Measurements from ENCODE around the gene TTLL10. TPM values are rescaled to one million over a fixed set of nuclear protein-coding genes. Genes with fewer than 3 reads are reported as not detected.
"Not testable (repeated sequence)": the region's sequence is repeated elsewhere in the genome, so short reads cannot be mapped to it uniquely, and the experiment has no call there.

The TTLL10 gene
- total RNA-seq, 1 experiment from 2014 or later, result not detected

DNA sequence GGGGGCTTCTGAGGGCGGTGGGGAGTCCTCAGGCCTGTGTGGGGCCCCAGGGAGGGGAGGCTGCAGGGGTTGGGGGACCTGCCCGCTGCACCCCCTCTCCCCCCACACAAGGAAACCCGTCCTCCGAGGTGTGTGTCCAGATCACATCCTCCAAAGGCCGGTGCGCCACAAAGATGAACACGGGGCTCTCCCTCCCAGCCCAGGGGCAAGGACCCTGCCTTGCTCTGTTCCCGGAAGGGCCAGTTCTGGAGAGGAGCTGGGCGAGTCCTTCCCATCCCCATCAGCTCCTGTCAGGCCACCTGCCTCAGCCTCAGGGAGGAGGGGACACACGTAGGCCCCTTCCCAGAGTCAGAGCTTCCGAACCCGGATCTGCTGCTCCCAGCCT lies 2.5 kb upstream of the TTLL10 start:
- DNase-seq (ENCODE audit: low read depth), result no peak

- no peak for DNase-seq (ENCODE audit: low read depth)
Observed at GRCh38 chr1:1171546-1172340, 1.9 kb upstream of the TTLL10 start.

GRCh38 chr1:1173061-1173792 lies 453 bp upstream of the TTLL10 start:
- DNase-seq (ENCODE audit: low read depth), result no peak

DNA sequence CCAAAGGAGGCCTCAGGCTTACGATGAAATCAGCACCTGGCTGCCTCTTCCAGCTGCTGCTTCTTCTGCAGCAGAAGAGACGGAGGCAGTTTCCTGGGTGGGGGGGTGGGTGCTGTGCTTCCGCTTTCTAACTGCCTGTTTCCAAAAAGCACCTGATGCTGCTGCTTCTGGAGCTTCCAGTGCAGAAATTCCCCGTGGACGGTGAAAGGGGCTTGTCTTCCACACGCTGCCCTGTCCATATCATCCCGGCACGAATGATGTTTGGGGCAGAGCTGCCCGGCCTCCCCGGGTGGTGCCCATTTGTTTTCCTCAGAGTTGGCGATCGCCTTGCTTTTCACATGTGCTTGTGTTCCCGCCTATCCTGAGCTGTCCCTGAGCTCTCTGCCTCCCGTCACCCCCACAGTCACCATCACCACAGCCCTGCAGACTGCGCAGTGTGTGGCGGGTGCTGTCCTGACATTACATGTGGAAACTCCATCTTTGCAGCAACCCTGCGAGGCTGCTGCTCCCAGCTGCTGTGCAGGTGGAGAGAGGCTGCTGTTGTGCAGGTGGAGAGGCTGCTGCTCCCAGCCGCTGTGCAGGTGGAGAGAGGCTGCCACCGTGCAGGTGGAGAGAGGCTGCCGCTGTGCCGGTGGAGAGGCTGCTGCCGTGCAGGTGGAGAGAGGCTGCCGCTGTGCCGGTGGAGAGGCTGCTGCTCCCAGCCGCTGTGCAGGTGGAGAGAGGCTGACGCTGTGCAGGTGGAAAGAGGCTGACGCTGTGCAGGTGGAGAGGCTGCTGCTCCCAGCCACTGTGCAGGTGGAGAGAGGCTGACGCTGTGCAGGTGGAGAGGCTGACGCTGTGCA lies 1.8 kb downstream of the TTLL10 start:
- DNase-seq (ENCODE audit: low read depth), result no peak

DNA sequence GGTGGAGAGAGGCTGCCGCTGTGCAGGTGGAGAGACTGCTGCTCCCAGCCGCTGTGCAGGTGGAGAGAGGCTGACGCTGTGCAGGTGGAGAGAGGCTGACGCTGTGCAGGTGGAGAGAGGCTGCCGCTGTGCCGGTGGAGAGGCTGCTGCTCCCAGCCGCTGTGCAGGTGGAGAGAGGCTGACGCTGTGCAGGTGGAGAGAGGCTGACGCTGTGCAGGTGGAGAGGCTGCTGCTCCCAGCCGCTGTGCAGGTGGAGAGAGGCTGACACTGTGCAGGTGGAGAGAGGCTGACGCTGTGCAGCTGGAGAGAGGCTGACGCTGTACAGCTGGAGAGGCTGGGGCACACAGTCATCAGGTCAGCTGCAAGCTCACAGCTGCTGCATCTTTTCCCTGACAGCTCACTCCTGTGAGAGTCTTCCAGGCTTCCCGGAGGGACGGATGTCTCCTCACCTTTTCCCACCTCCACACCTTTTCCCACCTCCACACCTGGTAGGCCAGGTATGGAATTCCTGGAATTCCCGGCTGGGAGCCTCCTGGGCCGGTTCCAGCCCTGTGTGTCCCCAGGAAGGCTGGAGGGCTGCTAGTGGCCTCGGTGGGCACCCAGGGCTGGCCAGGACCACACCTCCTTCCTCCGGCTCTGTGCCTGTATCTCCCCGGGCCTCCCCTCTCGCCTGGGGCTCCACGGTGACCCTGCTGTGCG lies 2.5 kb downstream of the TTLL10 start:
- not testable (repeated sequence) for DNase-seq (ENCODE audit: low read depth)

GRCh38 chr1:1176931-1177330 lies 3.3 kb downstream of the TTLL10 start:
- DNase-seq (ENCODE audit: low read depth), result no peak

DNA sequence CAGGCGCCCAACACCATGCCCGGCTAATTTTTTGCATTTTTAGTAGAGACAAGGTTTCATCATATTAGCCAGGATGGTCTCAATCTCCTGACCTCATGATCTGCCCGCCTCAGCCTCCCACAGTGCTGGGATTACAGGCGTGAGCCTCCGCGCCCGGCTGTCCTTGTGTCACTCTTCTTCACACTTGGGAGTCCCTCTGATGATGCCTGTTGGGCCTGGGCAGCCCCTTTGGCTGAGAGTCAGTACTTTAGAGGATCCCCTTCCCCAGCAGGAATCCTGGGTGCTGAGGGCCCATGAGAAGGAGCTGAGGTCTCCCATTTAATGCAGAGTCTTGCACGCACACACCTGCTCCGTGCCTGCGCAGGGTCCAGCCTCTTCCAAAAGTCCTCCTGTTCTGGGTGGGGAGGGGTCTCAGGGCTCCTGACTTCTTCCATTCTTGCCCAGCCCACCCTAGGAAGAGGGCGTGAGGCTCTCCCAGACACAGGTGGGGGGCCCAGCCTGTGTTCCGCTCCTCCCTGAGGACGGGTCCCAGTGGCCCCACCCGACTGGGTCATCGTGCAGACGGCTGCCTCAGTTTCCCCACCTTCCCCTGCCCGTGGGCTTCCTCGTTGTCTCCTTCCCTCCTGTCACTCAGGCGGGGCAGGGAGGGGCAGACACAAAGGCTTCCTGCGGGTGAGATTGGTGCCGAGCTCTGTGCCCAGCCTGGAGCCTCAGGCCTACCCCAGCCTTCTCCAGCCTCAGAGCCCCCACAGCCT lies 3.9 kb downstream of the TTLL10 start:
- no peak for DNase-seq (ENCODE audit: low read depth)

GRCh38 chr1:1178794-1179331 lies 5.2 kb downstream of the TTLL10 start:
- no peak for DNase-seq (ENCODE audit: low read depth)

DNA sequence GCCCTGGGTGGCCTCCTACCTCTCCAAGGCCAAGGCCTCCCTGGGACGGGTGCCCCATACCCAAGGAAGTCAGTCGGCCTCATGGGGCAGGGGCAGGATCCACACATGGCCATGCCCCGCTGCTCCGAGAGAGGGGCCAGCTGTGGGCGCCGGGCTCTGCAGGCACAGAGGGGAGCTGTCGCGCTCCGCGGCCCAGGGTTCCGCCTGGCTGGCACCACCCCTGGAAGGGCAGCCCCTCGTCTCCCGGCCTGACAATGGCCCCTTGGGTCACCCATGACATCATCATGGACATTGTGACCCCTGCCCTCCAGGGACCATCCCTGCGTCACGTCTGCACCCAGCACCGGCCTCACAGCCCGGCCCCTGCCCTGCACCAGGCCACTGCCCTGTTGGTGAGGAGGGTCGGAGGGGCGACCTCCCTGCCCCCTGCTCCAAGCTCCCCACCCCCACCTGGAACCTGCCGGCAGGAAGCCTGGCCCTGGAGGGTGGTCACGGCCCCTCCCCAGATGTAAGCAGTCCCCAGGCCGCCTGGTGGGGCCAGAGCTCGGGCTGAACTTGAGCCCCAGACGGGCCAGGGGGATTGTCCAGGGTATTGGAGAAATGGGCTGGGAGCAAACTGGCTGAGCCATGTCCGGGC lies 5.8 kb downstream of the TTLL10 start:
- DNase-seq (ENCODE audit: low read depth), result no peak

- DNase-seq (ENCODE audit: low read depth), result no peak
Observed at GRCh38 chr1:1179983-1180861, 6.5 kb downstream of the TTLL10 start.

DNA sequence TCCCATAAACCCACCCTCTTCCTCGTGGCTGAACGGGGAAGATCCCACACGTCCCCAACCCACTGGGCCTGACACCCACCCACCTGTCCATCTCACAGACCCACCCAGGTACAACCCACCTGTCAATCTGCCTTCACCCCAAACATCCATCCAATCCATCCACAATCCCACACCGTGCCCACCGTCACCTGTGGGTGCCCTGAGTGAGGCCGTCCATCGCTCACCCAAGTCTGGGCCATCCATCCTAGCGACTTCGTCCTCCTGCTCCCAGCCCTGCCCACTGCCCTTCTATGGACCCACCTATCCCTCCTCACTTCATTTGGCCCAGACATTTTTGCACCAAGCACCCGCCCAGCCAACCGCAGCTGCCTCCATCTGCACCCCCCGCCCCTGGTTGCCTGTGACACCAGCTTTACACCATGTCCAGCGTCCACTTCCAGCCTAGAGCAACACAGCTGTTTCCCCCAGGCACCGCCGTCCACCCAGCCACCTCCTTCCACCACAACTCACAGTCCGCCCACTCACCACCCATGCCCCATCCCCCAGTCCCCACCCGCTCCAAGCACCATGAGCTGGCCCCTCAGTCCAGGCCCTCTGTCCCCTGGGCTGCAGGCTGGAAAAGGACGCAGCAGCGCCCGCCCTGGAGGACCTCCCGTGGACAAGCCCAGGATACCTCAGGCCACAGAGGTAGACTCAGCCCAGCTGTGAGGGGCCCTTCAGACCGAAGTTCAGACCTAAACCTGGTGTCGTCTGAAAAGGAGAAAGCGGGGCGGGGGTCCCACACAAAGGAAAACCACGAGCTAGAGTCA lies 7.7 kb downstream of the TTLL10 start:
- no peak for DNase-seq (ENCODE audit: low read depth)

DNA sequence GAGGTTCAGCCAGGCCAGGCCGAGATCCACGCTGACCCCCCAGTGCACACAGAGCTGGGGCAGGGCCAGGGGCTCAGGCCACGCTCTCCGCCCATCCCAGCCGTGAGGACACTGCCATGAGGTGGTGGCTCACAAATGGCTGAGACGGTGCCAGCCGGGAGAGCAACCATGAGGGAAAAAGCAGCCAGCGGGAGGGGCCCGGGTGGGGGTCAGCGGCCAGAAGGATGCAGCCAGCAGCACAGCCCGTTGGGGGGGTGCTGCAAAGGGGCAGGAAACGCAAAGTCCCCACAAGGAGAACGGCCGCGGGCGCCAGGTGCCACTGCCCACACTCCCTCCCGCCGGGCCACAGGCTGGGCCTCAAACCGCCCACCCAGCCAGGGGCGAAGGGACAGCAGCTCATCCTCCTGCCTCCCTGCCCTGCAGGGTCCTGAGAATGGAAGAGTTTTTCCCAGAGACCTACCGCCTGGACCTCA lies 8.3 kb downstream of the TTLL10 start:
- DNase-seq (ENCODE audit: low read depth), result no peak

DNA sequence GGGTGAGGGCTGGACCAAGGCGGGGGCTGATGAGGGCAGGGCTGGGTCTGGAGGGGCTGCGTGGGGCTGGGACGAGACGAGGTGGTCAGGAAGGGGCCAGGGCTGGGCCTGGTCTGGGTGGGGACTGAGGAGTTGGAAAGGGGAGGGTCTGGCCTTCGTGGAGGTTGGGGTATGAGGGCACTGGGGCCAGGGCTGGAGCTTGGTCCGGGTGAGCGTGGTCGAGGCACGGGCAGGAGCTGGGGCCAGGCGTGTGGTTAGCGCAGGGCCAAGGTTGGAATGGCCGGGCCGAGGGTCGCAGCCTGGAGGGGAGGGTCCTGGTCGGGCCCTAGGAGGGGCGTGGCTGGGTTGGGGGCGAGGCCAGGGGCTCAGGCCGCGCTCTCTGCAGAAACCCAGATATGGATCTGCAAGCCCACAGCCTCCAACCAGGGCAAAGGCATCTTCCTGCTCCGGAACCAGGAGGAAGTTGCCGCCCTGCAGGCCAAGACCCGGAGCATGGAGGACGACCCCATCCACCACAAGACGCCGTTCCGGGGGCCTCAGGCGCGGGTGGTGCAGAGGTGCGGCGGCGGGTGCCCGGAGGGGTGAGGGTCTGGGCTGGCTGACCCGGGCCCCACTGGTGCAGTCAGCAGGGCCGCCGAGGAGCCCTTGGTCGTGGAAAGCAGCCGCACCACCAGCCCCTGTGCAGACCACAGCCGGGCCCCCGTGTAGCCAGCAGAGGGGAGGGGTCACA lies 9.0 kb downstream of the TTLL10 start:
- no peak for DNase-seq (ENCODE audit: low read depth)

DNA sequence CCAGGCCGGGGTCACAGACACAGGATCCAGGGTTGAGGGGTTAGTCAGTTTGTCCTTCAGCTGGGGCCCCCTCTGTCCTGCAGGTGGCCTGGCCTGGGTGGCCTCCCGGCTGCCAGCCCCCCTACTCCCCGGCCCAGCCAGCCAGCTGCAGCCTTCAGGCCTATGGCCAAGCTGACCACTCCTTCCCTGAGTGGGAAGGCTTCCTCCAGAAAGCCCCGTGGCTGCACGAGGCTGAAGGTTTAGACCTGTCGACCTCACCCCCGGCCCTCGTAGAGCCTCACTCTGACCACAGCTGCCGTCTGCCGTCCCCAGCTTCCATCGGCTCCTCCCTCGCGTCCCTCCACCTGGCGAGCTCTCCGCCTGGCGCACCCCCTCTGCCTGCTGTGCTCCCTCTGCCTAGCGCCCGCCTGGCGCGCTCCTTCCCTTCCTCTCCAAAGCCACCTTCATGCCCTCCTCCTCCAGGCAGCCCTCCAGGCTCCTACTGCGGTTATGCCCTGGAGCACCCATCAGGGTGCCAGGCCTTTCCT lies 9.6 kb downstream of the TTLL10 start:
- DNase-seq (ENCODE audit: low read depth), result no peak

DNA sequence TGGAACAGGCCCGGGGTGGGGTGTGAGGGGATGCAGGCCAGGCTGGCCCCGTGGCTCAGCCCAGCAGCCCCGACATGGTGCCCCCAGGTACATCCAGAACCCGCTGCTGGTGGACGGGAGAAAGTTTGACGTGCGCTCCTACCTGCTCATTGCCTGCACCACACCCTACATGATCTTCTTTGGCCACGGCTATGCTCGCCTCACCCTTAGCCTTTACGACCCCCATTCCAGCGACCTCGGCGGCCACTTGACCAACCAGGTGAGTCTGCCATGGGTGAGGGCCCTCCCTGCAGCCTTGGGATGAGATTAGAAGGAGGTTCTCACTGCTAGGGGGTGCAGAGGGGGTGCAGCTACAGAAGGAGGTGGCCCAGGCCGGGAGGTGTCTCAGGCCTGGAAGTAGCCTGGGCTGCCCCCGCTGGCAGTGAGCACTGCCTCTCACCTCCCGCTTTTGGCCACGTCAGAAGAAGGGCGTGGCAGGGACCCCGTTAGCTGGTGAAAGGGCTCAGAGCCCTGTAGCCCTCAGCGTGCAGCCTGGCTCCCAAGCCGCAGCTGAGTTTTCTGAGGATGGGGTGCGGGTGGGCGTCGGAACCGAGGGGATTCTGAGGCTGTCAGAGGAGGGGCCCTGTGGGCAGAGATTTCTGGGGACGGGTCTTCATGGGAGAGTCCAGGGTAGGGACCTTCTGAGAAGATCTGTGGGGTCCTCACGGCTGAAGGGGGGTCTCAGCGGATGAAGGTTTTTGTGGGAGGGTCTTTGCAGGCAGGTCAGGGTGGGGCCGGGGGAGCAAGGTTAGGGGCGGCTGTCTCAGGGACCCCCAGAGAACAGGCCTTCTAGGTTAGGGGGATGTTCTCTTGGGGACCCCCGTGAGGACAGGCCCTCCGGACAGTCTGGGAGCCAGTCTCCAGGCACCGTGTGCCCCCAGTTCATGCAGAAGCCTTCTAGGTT lies 10.4 kb downstream of the TTLL10 start:
- no peak for DNase-seq (ENCODE audit: low read depth)
